Spleen (tissue), 11 donors: ENCODE data around the gene TMEM19. TPM values are rescaled to one million over a fixed set of nuclear protein-coding genes. Genes with fewer than 3 reads are reported as not detected.
"Not testable (repeated sequence)": the region's sequence is repeated elsewhere in the genome, so short reads cannot be mapped to it uniquely, and the experiment has no call there.

ENCODE experiments used
- DNase-seq: peaks from one replicate; pipeline ENCODE4 v3.0.0-alpha.2; 2020
- H3K27ac ChIP-seq, 8 donors: fragments of 200-600 bp; sonication (generic) in 7 of 8; 1 replicate in 4 of 8; 2 replicates in 4 of 8; pipeline versions ENCODE4 v1.5.0 to v1.8.0; 2016 to 2021; ENCODE audit warnings: inconsistent platforms in 4 of 8, mild to moderate bottlenecking in 4 of 8, moderate library complexity in 1 of 8
- H3K27me3 ChIP-seq, 7 donors: fragments of 200-600 bp; sonication (generic) in 6 of 7; replicated peaks in 1 of 7; 1 replicate in 4 of 7; 2 replicates in 3 of 7; pipeline versions ENCODE4 v1.5.0 to v1.8.0; 2016 to 2021; ENCODE audit warnings: inconsistent platforms in 3 of 7, mild to moderate bottlenecking in 1 of 7
- H3K36me3 ChIP-seq, 6 donors: fragments of 200-600 bp; sonication (generic) in 5 of 6; 1 replicate in 4 of 6; 2 replicates in 2 of 6; pipeline versions ENCODE4 v1.5.0 to v1.8.0; 2016 to 2021; ENCODE audit warnings: inconsistent platforms in 2 of 6
- H3K4me1 ChIP-seq, 6 donors: fragments of 200-600 bp; sonication (generic) in 5 of 6; 1 replicate in 3 of 6; 2 replicates in 3 of 6; pipeline versions ENCODE4 v1.5.0 to v1.8.0; 2016 to 2021; ENCODE audit warnings: inconsistent platforms in 3 of 6
- H3K4me3 ChIP-seq, 8 donors: fragments of 200-600 bp; sonication (generic) in 7 of 8; 1 replicate in 4 of 8; 2 replicates in 4 of 8; pipeline versions ENCODE4 v1.5.0 to v1.8.0; 2016 to 2021; ENCODE audit warnings: inconsistent platforms in 4 of 8, mild to moderate bottlenecking in 4 of 8, moderate library complexity in 2 of 8
- H3K9me3 ChIP-seq, 8 donors: fragments of 200-600 bp; sonication (generic) in 7 of 8; 1 replicate in 4 of 8; 2 replicates in 4 of 8; pipeline versions ENCODE4 v1.5.0 to v1.8.0; 2016 to 2021; ENCODE audit warnings: inconsistent platforms in 4 of 8
- CTCF ChIP-seq, 11 experiments: fragments of 200-600 bp in 7 of 11; fragments of 450-650 bp in 4 of 11; sonication (generic) in 4 of 11; IDR thresholded peaks in 8 of 11; conservative IDR thresholded peaks in 3 of 11; 1 replicate in 7 of 11; 2 replicates in 4 of 11; pipeline versions ENCODE4 v1.4.0 to v1.8.0; 2016 to 2021; ENCODE audit warnings: antibody characterized with exemption in 11 of 11, inconsistent platforms in 4 of 11, mild to moderate bottlenecking in 1 of 11
- POLR2A ChIP-seq, 3 donors: fragments of 450-650 bp; IDR thresholded peaks; one replicate each; pipeline ENCODE4 v1.5.1; 2017; ENCODE audit warnings: antibody characterized with exemption in 3 of 3, mild to moderate bottlenecking in 1 of 3
- POLR2AphosphoS5 ChIP-seq, 3 donors: sonication (generic); formaldehyde crosslinking; IDR thresholded peaks; one replicate each; pipeline ENCODE4 v1.5.1; 2017; ENCODE audit warnings: antibody characterized with exemption in 3 of 3
- WGBS, 5 donors: extraction: QIAGEN DNeasy Blood & Tissue Kit in 3 of 5; methylation state at CpG; one replicate each; pipeline versions ENCODE4 v1.1.5 to v1.1.7; 2013 to 2018; 5-methylcytosine and 5-hydroxymethylcytosine counted together
- intact Hi-C: fragments of 100-400 bp; cut with DNase I; formaldehyde crosslinking; loops from one replicate; pipeline ENCODE4 v1.15.0; 2023; ENCODE audit warnings: low total_unique reads
- polyA plus RNA-seq, 3 donors: library from polyadenylated mRNA; stranded (reverse); fragments of 200-250 nt; gene quantifications; one replicate each; pipeline ENCODE4 v1.2.1, GENCODE V29; 2013
- total RNA-seq, 7 donors: library from RNA; depleted of rRNA in 3 of 7; stranded (reverse); fragments of >200 nt in 3 of 7; fragmentation: NEBNext Ultra II Directional in 4 of 7; extraction: Animal tissue kit (Norgen Biotek cat#: 25700) in 4 of 7; gene quantifications; one replicate each; pipeline versions ENCODE4 v1.1.0 to v1.2.1, GENCODE V29; 2016 to 2021
- donor health status: healthy with polysubstance abuse.
- donor health status: DM: no; HTN: no; CAD: no; lungs with moderate emphysema.
- donor health status: DM: no; HTN: no; CAD: no.
- donor health status: Bipolar disorder and iron deficiency.
- donor health status: healthy.
- donor health status: DM: no; HTN: no; CAD: no.
- donor health status: DM: yes; HTN: yes; CAD: no.

Gene TMEM19
- total and polyA plus RNA-seq, 10 donors, result 15.0 to 42.4 (median 29.6) TPM

GRCh38 chr12:71694099-71694820 lies 8.4 kb downstream of the TMEM19 start:
- intact Hi-C loops, result no loop called here

DNA sequence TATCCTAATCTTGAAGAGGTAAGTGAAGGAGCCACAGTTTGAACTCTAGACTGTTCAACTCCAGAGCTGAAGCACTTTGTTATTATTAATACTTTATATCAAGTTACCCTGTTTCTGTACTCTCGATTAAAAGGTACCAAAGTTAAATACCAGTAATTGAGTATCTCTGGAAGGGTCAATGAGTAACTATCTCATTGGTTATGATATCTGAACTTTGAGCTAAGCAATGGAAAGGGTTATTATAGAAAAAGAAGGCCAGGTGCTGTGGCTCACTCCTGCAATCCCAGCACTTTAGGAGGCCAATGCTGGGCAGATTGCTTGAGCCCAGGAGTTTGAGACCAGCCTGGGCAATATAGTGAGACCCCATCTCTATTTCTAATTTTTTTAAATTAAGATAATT lies 9.9 kb downstream of the TMEM19 start:
- 93 to 100% (median 97%) methylated on average over 1 of the region's 1 CpG for WGBS, 5 donors
- Histone ChIP-seq H3K27me3 (no peaks in the 10 kb centered on the region), H3K36me3 (peaks cover 0 to 50% (median 40%) of the 10 kb centered on the region in 6 donors), H3K4me3 (no peak overlapping the region), H3K4me1 (peaks cover 0 to 57% (median 19%) of the 10 kb centered on the region in 6 donors), H3K27ac (no peak overlapping the region), H3K9me3 (no peaks in the 10 kb centered on the region)
- intact Hi-C loops, result no loop called here
- DNase-seq, result no peak
- no peak for TF ChIP-seq POLR2A (IDR thresholded peaks at IDR 0.05)
- no peak for TF ChIP-seq CTCF (IDR thresholded peaks at IDR 0.05 in 8 of 11, conservative IDR thresholded peaks at IDR 0.05 in 3 of 11)
- TF ChIP-seq POLR2AphosphoS5 (IDR thresholded peaks at IDR 0.05), result no peak

More at GRCh38 chr12:71694099-71694820, 8.4 kb downstream of the TMEM19 start:
- DNase-seq, result no peak
- H3K9me3 ChIP-seq, result no peaks in the 10 kb centered on the region
- no peak overlapping the region for H3K4me3 ChIP-seq
- no peak for TF ChIP-seq POLR2A (IDR thresholded peaks at IDR 0.05)
- TF ChIP-seq CTCF (IDR thresholded peaks at IDR 0.05 in 8 of 11, conservative IDR thresholded peaks at IDR 0.05 in 3 of 11), result no peak
- no peak for TF ChIP-seq POLR2AphosphoS5 (IDR thresholded peaks at IDR 0.05)
- WGBS, 5 donors, result 86 to 94% (median 89%) methylated on average over 1 of the region's 1 CpG
- peak overlapping the region in 7 of 8 donors; percentile 11 to 83 (median 62) for H3K27ac ChIP-seq
- H3K36me3 ChIP-seq, result peaks cover 0 to 43% (median 26%) of the 10 kb centered on the region in 6 donors
- H3K27me3 ChIP-seq, result no peaks in the 10 kb centered on the region
- peaks cover 0 to 72% (median 28%) of the 10 kb centered on the region in 6 donors for H3K4me1 ChIP-seq

DNA sequence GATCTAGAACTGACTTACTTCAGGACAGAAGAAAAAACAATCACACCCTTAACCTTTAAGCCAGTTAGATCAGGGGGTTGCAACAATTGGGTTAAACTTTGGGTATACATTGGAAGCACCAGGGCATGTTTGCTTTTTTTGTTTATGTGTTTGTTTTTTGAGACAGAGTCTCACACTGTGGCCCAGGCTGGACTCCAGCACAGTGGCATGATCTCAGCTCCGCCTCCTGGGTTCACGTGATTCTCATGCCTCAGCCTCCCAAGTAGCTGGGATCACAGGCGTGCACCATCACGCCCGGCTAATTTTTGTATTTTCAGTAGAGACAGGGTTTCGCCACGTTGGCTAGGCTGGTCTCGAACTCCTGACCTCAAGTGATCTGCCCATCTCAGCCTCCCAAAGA lies 16.3 kb downstream of the TMEM19 start:
- H3K27ac ChIP-seq, H3K4me3 ChIP-seq, intact Hi-C loops, H3K9me3 ChIP-seq, DNase-seq, H3K27me3 ChIP-seq: not testable (repeated sequence)
- 95 to 96% (median 96%) methylated on average over 8 of the region's 8 CpGs for WGBS, 5 donors
- H3K4me1 ChIP-seq, result peaks cover 0 to 11% (median 0%) of the 10 kb centered on the region in 6 donors
- H3K36me3 ChIP-seq, result peaks cover 0 to 88% (median 44%) of the 10 kb centered on the region in 6 donors

GRCh38 chr12:71702590-71702989 lies 16.7 kb downstream of the TMEM19 start:
- no peaks in the 10 kb centered on the region for H3K27me3 ChIP-seq
- no peak for TF ChIP-seq CTCF (IDR thresholded peaks at IDR 0.05 in 8 of 11, conservative IDR thresholded peaks at IDR 0.05 in 3 of 11)
- no peak for TF ChIP-seq POLR2A (IDR thresholded peaks at IDR 0.05)
- no peak for TF ChIP-seq POLR2AphosphoS5 (IDR thresholded peaks at IDR 0.05)
- intact Hi-C loops, result no loop called here
- WGBS, 5 donors, result 94 to 100% (median 96%) methylated on average over 5 of the region's 5 CpGs
- peaks cover 0 to 11% (median 0%) of the 10 kb centered on the region in 6 donors for H3K4me1 ChIP-seq
- DNase-seq, result no peak
- H3K9me3 ChIP-seq, result no peaks in the 10 kb centered on the region
- peaks cover 0 to 88% (median 40%) of the 10 kb centered on the region in 6 donors for H3K36me3 ChIP-seq
- H3K27ac ChIP-seq, result no peak overlapping the region
- H3K4me3 ChIP-seq, result no peak overlapping the region
